CD4-positive, alpha-beta T cell treated with Interleukin-6 for 4 hours (primary cell): Measurements from ENCODE around the gene ZNF683.
"Not testable (repeated sequence)": the region's sequence is repeated elsewhere in the genome, so short reads cannot be mapped to it uniquely, and the experiment has no call there.

Source experiments
- DNase-seq: peaks from one replicate; pipeline ENCODE4 v3.0.0-alpha.2; 2020; ENCODE audit warnings: mixed read lengths

ZNF683 gene

GRCh38 chr1:26335774-26336476 lies 36.6 kb downstream of the ZNF683 start:
- peak; percentile 43 for DNase-seq

GRCh38 chr1:26333312-26333711 lies 39.2 kb downstream of the ZNF683 start:
- DNase-seq: not testable (repeated sequence)

GRCh38 chr1:26330276-26330675 lies 42.3 kb downstream of the ZNF683 start:
- DNase-seq: no peak

DNA sequence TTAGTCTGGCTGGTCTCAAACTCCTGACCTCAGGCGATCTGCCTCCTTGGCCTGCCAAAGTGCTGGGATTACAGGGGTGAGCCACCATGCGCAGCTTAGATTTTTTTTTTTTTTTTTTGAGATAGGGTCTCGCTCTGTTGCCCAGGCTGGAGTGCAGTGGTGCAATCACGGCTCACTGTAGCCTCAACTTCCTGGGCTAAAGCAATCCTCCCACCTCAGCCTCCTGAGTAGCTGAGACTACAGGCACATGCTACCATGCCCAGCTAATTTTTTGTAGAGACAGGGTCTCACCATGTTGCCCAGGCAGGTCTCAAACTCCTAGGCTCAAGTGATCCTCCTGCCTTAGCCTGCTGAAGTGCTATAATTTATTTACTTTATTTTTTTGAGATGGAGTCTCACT lies 43.2 kb downstream of the ZNF683 start:
- DNase-seq: not testable (repeated sequence)

GRCh38 chr1:26328597-26328996 lies 44.0 kb downstream of the ZNF683 start:
- DNase-seq: no peak

- DNase-seq: no peak
Measured at GRCh38 chr1:26327956-26328362, 44.6 kb downstream of the ZNF683 start.

- no peak for DNase-seq
Measured at GRCh38 chr1:26324550-26324949, 48.0 kb downstream of the ZNF683 start.

DNA sequence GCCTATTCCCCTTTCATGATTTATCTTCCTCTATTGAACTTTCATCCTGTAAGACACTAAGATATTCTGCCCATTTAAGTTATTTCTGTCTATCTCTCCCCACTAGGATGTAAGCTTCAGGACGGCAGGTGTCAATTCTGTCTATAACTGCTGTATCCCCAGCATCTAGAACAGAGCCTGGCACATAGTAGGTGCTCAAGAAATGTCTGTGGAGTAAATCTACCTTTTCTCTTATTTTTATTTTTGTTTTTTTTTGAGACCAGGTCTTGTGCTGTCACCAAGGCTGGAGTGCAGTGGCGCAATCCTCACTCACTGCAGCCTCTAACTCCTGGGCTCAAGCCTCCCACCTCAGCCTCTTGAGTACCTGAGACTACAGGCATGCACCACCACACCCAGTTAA lies 49.2 kb downstream of the ZNF683 start:
- DNase-seq: no peak

- no peak for DNase-seq
Measured at GRCh38 chr1:26322042-26322331, 50.6 kb downstream of the ZNF683 start.

GRCh38 chr1:26321315-26322041 lies 51.1 kb downstream of the ZNF683 start:
- DNase-seq: peak; percentile 96

GRCh38 chr1:26320896-26321295 lies 51.7 kb downstream of the ZNF683 start:
- DNase-seq: peak; percentile 10

- peak; percentile 45 for DNase-seq
Measured at GRCh38 chr1:26318338-26319064, 54.0 kb downstream of the ZNF683 start.

GRCh38 chr1:26317612-26318337 lies 54.8 kb downstream of the ZNF683 start, which contains the start of gene CD52:
CD52 (plus strand) TSS chr1:26317958; CDS start chr1:26318018, 60 bp downstream.
- peak; percentile 92 for DNase-seq

DNA sequence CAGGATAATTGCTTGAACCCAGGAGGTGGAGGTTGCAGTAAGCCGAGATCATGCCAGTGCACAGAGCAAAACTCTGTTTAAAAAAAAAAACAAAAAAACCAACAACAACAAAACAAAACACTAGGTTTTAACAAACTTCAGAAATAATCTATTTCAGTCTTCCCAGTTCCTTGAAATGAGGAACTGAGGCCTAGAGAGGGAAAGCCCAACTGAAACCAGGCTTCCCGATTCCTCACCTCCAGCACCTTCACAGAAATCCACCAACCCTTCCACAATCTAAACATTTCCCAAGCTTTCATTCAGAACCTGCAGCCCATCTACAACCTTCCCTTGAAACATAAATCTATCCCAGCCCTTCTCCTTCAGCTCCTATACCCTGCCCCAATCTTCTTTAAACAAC lies 55.4 kb downstream of the ZNF683 start:
- DNase-seq: no peak

- DNase-seq: no peak
Measured at GRCh38 chr1:26315874-26316850, 56.4 kb downstream of the ZNF683 start.

- no peak for DNase-seq
Measured at GRCh38 chr1:26314501-26314900, 58.0 kb downstream of the ZNF683 start.
